SH-SY5Y (cell line): ENCODE results near the gene ANKEF1.

Experiments used
- GATA2 ChIP-seq: IDR thresholded peaks from 2 replicates; pipeline ENCODE4 v1.6.1; 2011; ENCODE audit warnings: mild to moderate bottlenecking, low read depth, low read length
- GATA3 ChIP-seq: IDR thresholded peaks from 2 replicates; pipeline ENCODE4 v1.6.1; 2011; ENCODE audit warnings: low read depth, mild to moderate bottlenecking, low read length, moderate library complexity

- no peak for TF ChIP-seq GATA2
- TF ChIP-seq GATA3 = no peak
Observed at GRCh38 chr20:10065154-10065833, 30.5 kb downstream of the ANKEF1 start.
